ENCODE results near the gene RBCK1.

Gene RBCK1

GRCh38 chr20:407953-408842, at the start of gene RBCK1:
RBCK1 (plus strand) TSS chr20:408299; CDS start chr20:408758, 459 bp downstream.
- Histone ChIP-seq H3K36me3 (ENCODE audit: control insufficient read depth, insufficient read depth, low read length) (peaks cover 2% of the 10 kb centered on the region), H3K27me3 (ENCODE audit: control insufficient read depth, insufficient read depth, low read length) (no peaks in the 10 kb centered on the region), H3K9ac (ENCODE audit: low read length) (peak within 1 kb of the TSS; percentile 84), H3K27ac (ENCODE audit: low read depth, low read length) (peak within 1 kb of the TSS; percentile 86), H3K4me1 (ENCODE audit: control insufficient read depth, insufficient read depth, low read length) (peaks cover 12% of the 10 kb centered on the region), H3K4me3 (ENCODE audit: low read length) (peak within 1 kb of the TSS; percentile 98)

- no peak overlapping the region for H3K27ac ChIP-seq (ENCODE audit: low read depth, low read length)
- H3K4me3 ChIP-seq (ENCODE audit: low read length), result no peak overlapping the region
- H3K4me1 ChIP-seq (ENCODE audit: control insufficient read depth, insufficient read depth, low read length), result no peaks in the 10 kb centered on the region
- no peak overlapping the region for H3K9ac ChIP-seq (ENCODE audit: low read length)
- no peaks in the 10 kb centered on the region for H3K27me3 ChIP-seq (ENCODE audit: control insufficient read depth, insufficient read depth, low read length)
- H3K36me3 ChIP-seq (ENCODE audit: control insufficient read depth, insufficient read depth, low read length), result no peaks in the 10 kb centered on the region
Observed at GRCh38 chr20:358891-359555, 49.1 kb upstream of the RBCK1 start.

- Histone ChIP-seq H3K27ac (ENCODE audit: low read depth, low read length) (no peak overlapping the region), H3K4me3 (ENCODE audit: low read length) (no peak overlapping the region), H3K27me3 (ENCODE audit: control insufficient read depth, insufficient read depth, low read length) (no peaks in the 10 kb centered on the region), H3K4me1 (ENCODE audit: control insufficient read depth, insufficient read depth, low read length) (no peaks in the 10 kb centered on the region), H3K36me3 (ENCODE audit: control insufficient read depth, insufficient read depth, low read length) (no peaks in the 10 kb centered on the region), H3K9ac (ENCODE audit: low read length) (no peak overlapping the region)
Observed at GRCh38 chr20:361561-361960, 46.5 kb upstream of the RBCK1 start.

- H3K4me1 ChIP-seq (ENCODE audit: control insufficient read depth, insufficient read depth, low read length), result no peaks in the 10 kb centered on the region
- no peak overlapping the region for H3K27ac ChIP-seq (ENCODE audit: low read depth, low read length)
- no peak overlapping the region for H3K9ac ChIP-seq (ENCODE audit: low read length)
- H3K36me3 ChIP-seq (ENCODE audit: control insufficient read depth, insufficient read depth, low read length), result no peaks in the 10 kb centered on the region
- no peak overlapping the region for H3K4me3 ChIP-seq (ENCODE audit: low read length)
- H3K27me3 ChIP-seq (ENCODE audit: control insufficient read depth, insufficient read depth, low read length), result no peaks in the 10 kb centered on the region
Observed at GRCh38 chr20:362271-363254, 45.5 kb upstream of the RBCK1 start.

DNA sequence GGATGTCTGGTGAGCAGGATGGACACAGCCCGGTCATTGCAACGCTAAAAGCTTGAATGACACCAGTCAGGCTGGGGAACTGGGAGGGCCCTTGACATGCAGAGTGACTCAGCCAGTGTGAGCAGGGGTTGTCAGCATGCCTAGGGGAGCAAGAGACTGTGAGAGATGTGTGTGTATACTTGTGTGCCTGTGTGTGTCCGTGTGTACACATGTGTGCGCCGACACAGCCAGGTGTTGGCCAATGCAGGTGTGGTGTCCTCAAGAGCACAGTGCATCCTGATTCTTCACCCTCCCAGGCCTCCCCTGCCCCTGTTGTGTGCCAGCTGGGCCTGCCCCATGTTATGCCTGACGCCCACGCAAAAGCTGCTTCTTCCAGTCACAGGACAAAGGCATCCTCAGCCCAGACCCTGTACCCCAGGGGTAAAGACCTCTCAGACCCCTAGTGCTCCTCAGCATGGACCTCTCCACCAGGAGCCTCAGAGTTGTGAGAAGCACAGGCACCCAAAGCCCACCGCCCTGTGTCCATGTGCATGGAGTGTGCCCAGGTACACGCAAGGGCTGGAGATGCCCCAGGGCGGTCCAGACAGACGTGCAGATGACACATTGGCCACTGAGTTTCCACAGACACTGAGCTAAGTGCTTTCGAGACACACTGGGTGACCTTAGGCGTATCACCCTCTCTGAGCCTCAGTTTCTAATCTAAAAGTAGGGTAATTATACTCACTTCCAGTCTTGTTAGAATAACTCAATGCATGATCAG, 44.6 kb upstream of the RBCK1 start:
- no peak overlapping the region for H3K27ac ChIP-seq (ENCODE audit: low read depth, low read length)
- no peaks in the 10 kb centered on the region for H3K4me1 ChIP-seq (ENCODE audit: control insufficient read depth, insufficient read depth, low read length)
- no peaks in the 10 kb centered on the region for H3K36me3 ChIP-seq (ENCODE audit: control insufficient read depth, insufficient read depth, low read length)
- no peak overlapping the region for H3K4me3 ChIP-seq (ENCODE audit: low read length)
- no peaks in the 10 kb centered on the region for H3K27me3 ChIP-seq (ENCODE audit: control insufficient read depth, insufficient read depth, low read length)
- no peak overlapping the region for H3K9ac ChIP-seq (ENCODE audit: low read length)

GRCh38 chr20:364905-365794, 42.9 kb upstream of the RBCK1 start:
- Histone ChIP-seq H3K4me3 (ENCODE audit: low read length) (no peak overlapping the region), H3K9ac (ENCODE audit: low read length) (no peak overlapping the region), H3K4me1 (ENCODE audit: control insufficient read depth, insufficient read depth, low read length) (no peaks in the 10 kb centered on the region), H3K36me3 (ENCODE audit: control insufficient read depth, insufficient read depth, low read length) (no peaks in the 10 kb centered on the region), H3K27me3 (ENCODE audit: control insufficient read depth, insufficient read depth, low read length) (no peaks in the 10 kb centered on the region), H3K27ac (ENCODE audit: low read depth, low read length) (no peak overlapping the region)

GRCh38 chr20:366041-366718, 41.9 kb upstream of the RBCK1 start:
- no peak overlapping the region for H3K27ac ChIP-seq (ENCODE audit: low read depth, low read length)
- no peaks in the 10 kb centered on the region for H3K4me1 ChIP-seq (ENCODE audit: control insufficient read depth, insufficient read depth, low read length)
- no peaks in the 10 kb centered on the region for H3K36me3 ChIP-seq (ENCODE audit: control insufficient read depth, insufficient read depth, low read length)
- no peak overlapping the region for H3K4me3 ChIP-seq (ENCODE audit: low read length)
- H3K9ac ChIP-seq (ENCODE audit: low read length), result no peak overlapping the region
- no peaks in the 10 kb centered on the region for H3K27me3 ChIP-seq (ENCODE audit: control insufficient read depth, insufficient read depth, low read length)

- no peak overlapping the region for H3K4me3 ChIP-seq (ENCODE audit: low read length)
- no peak overlapping the region for H3K9ac ChIP-seq (ENCODE audit: low read length)
- H3K36me3 ChIP-seq (ENCODE audit: control insufficient read depth, insufficient read depth, low read length), result no peaks in the 10 kb centered on the region
- H3K4me1 ChIP-seq (ENCODE audit: control insufficient read depth, insufficient read depth, low read length), result no peaks in the 10 kb centered on the region
- no peaks in the 10 kb centered on the region for H3K27me3 ChIP-seq (ENCODE audit: control insufficient read depth, insufficient read depth, low read length)
- H3K27ac ChIP-seq (ENCODE audit: low read depth, low read length), result no peak overlapping the region
Observed at GRCh38 chr20:366719-367485, 41.2 kb upstream of the RBCK1 start.

DNA sequence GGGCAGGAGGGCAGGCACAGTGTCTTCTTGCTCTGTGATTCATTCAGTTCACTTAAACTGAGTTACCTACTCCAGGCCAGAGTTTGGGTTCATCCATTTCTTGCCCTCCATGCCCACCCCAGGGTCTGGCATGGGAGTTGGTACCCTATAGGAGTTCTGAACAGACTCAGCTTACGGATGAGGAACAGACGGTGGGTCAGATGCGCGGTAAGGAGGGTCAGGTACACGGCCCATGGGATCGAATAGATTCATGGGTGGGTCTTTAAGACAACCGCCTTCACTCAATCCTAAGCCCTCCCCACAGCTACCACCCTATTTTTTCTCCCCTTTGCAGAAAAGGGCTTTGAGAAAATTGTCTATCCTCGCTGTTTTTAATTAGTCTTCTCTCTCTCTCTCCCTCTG, 40.6 kb upstream of the RBCK1 start:
- Histone ChIP-seq H3K36me3 (ENCODE audit: control insufficient read depth, insufficient read depth, low read length) (no peaks in the 10 kb centered on the region), H3K27me3 (ENCODE audit: control insufficient read depth, insufficient read depth, low read length) (no peaks in the 10 kb centered on the region), H3K9ac (ENCODE audit: low read length) (no peak overlapping the region), H3K4me3 (ENCODE audit: low read length) (no peak overlapping the region), H3K4me1 (ENCODE audit: control insufficient read depth, insufficient read depth, low read length) (no peaks in the 10 kb centered on the region), H3K27ac (ENCODE audit: low read depth, low read length) (no peak overlapping the region)

DNA sequence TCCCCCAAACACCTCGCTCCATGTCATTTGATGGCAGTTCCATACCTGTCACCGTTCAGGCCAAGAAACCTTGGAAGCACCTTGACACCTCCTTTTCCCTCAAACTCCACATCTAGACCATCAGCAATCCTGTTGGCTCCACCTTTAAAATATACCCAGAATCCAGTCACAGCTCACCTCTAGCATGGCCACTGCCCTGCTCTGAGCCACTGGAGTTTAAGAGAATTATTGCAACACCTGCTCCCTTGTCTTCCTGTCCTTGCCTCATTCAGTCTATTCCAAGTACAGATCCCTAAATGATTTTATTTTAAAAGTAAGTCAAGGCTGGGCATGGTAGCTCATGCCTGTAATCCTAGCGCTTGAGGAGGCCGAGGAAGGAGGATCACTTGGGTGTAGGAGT, 39.2 kb upstream of the RBCK1 start:
- Histone ChIP-seq H3K27me3 (ENCODE audit: control insufficient read depth, insufficient read depth, low read length) (no peaks in the 10 kb centered on the region), H3K27ac (ENCODE audit: low read depth, low read length) (no peak overlapping the region), H3K4me1 (ENCODE audit: control insufficient read depth, insufficient read depth, low read length) (no peaks in the 10 kb centered on the region), H3K4me3 (ENCODE audit: low read length) (no peak overlapping the region), H3K36me3 (ENCODE audit: control insufficient read depth, insufficient read depth, low read length) (no peaks in the 10 kb centered on the region), H3K9ac (ENCODE audit: low read length) (no peak overlapping the region)

All from rectal smooth muscle tissue (tissue), 1 donor.